ENCODE measurements around the gene LRRC2. TPM values are rescaled to one million over a fixed set of nuclear protein-coding genes. Genes with fewer than 3 reads are reported as not detected.

The LRRC2 gene
- total and polyA plus RNA-seq, 2 donors (not counting 1 experiment from before 2014, with no cell fraction given) = 3.8 to 6.0 TPM

- Histone ChIP-seq H3K27ac (ENCODE audit: insufficient read depth, low read length) (no peak overlapping the region), H3K79me2 (ENCODE audit: control insufficient read depth, insufficient read depth, low read length) (no peaks in the 10 kb centered on the region), H3K4me3 (replicated peaks in 1 of 4; ENCODE audit: control extremely low read depth in 1 of 4, insufficient read depth in 1 of 4, low read depth in 3 of 4, low read length in 4 of 4) (no peak overlapping the region), H3K9me3 (ENCODE audit: control insufficient read depth, insufficient read depth, low read depth, low read length) (no peaks in the 10 kb centered on the region), H3K36me3 (ENCODE audit: control insufficient read depth, insufficient read depth, low read length) (no peaks in the 10 kb centered on the region), H4K20me1 (ENCODE audit: control insufficient read depth, extremely low read depth, insufficient read depth, low read length) (no peaks in the 10 kb centered on the region), H3K4me2 (ENCODE audit: extremely low read depth, insufficient read depth, low read length) (no peak overlapping the region), H2AFZ (ENCODE audit: low read length) (no peak overlapping the region), H3K27me3 (ENCODE audit: control insufficient read depth, insufficient read depth, low read length) (no peaks in the 10 kb centered on the region), H3K4me1 (ENCODE audit: control insufficient read depth, extremely low read depth, insufficient read depth, low read length) (no peaks in the 10 kb centered on the region), H3K9ac (ENCODE audit: insufficient read depth, low read length) (no peak overlapping the region)
- no peak for DNase-seq (ENCODE audit: low read depth in 2 of 2)
- TF ChIP-seq EZH2 (IDR thresholded peaks at IDR 0.05; ENCODE audit: low read length, missing control alignments) = no peak
- no peak for TF ChIP-seq CTCF (conservative IDR thresholded peaks at IDR 0.05 in 1 of 2, IDR thresholded peaks at IDR 0.05 in 1 of 2; ENCODE audit: low read depth in 1 of 2, low read length in 2 of 2)
These were observed 48.3 kb downstream of the LRRC2 start for GRCh38 chr3:46517784-46518181.

GRCh38 chr3:46517016-46517783, 48.9 kb downstream of the LRRC2 start:
- H3K4me2 ChIP-seq (ENCODE audit: extremely low read depth, insufficient read depth, low read length) = no peak overlapping the region
- peak; percentile 79 to 90 for DNase-seq (ENCODE audit: low read depth in 2 of 2)

GRCh38 chr3:46516521-46516920, 49.6 kb downstream of the LRRC2 start:
- no peaks in the 10 kb centered on the region for H3K4me1 ChIP-seq (ENCODE audit: control insufficient read depth, extremely low read depth, insufficient read depth, low read length)
- H3K4me2 ChIP-seq (ENCODE audit: extremely low read depth, insufficient read depth, low read length) = no peak overlapping the region
- no peaks in the 10 kb centered on the region for H4K20me1 ChIP-seq (ENCODE audit: control insufficient read depth, extremely low read depth, insufficient read depth, low read length)
- no peaks in the 10 kb centered on the region for H3K27me3 ChIP-seq (ENCODE audit: control insufficient read depth, insufficient read depth, low read length)
- H3K9me3 ChIP-seq (ENCODE audit: control insufficient read depth, insufficient read depth, low read depth, low read length) = no peaks in the 10 kb centered on the region
- TF ChIP-seq CTCF (conservative IDR thresholded peaks at IDR 0.05 in 1 of 2, IDR thresholded peaks at IDR 0.05 in 1 of 2; ENCODE audit: low read depth in 1 of 2, low read length in 2 of 2) = no peak
- TF ChIP-seq EZH2 (IDR thresholded peaks at IDR 0.05; ENCODE audit: low read length, missing control alignments) = no peak
- no peak overlapping the region for H3K27ac ChIP-seq (ENCODE audit: insufficient read depth, low read length)
- H3K36me3 ChIP-seq (ENCODE audit: control insufficient read depth, insufficient read depth, low read length) = no peaks in the 10 kb centered on the region
- no peak overlapping the region for H3K9ac ChIP-seq (ENCODE audit: insufficient read depth, low read length)
- no peak for DNase-seq (ENCODE audit: low read depth in 2 of 2)
- H2AFZ ChIP-seq (ENCODE audit: low read length) = no peak overlapping the region
- H3K4me3 ChIP-seq (replicated peaks in 1 of 4; ENCODE audit: control extremely low read depth in 1 of 4, insufficient read depth in 1 of 4, low read depth in 3 of 4, low read length in 4 of 4) = no peak overlapping the region
- H3K79me2 ChIP-seq (ENCODE audit: control insufficient read depth, insufficient read depth, low read length) = no peaks in the 10 kb centered on the region

More at GRCh38 chr3:46517016-46517783, 48.9 kb downstream of the LRRC2 start:
- Histone ChIP-seq H3K4me3 (replicated peaks in 1 of 4; ENCODE audit: control extremely low read depth in 1 of 4, insufficient read depth in 1 of 4, low read depth in 3 of 4, low read length in 4 of 4) (no peak overlapping the region), H3K27me3 (ENCODE audit: control insufficient read depth, insufficient read depth, low read length) (no peaks in the 10 kb centered on the region), H3K27ac (ENCODE audit: insufficient read depth, low read length) (no peak overlapping the region), H2AFZ (ENCODE audit: low read length) (no peak overlapping the region), H3K79me2 (ENCODE audit: control insufficient read depth, insufficient read depth, low read length) (no peaks in the 10 kb centered on the region), H4K20me1 (ENCODE audit: control insufficient read depth, extremely low read depth, insufficient read depth, low read length) (no peaks in the 10 kb centered on the region), H3K4me1 (ENCODE audit: control insufficient read depth, extremely low read depth, insufficient read depth, low read length) (no peaks in the 10 kb centered on the region), H3K9me3 (ENCODE audit: control insufficient read depth, insufficient read depth, low read depth, low read length) (no peaks in the 10 kb centered on the region), H3K9ac (ENCODE audit: insufficient read depth, low read length) (no peak overlapping the region), H3K36me3 (ENCODE audit: control insufficient read depth, insufficient read depth, low read length) (no peaks in the 10 kb centered on the region)
- TF ChIP-seq CTCF (conservative IDR thresholded peaks at IDR 0.05 in 1 of 2, IDR thresholded peaks at IDR 0.05 in 1 of 2; ENCODE audit: low read depth in 1 of 2, low read length in 2 of 2) (no peak), EZH2 (IDR thresholded peaks at IDR 0.05; ENCODE audit: low read length, missing control alignments) (no peak)
